K562 (cell line): ENCODE measurements around the gene EIF2S2. TPM values are rescaled to one million over a fixed set of nuclear protein-coding genes. Genes with fewer than 3 reads are reported as not detected.

Experiments used
- DIDO1 ChIP-seq: fragments of 450-650 bp; IDR thresholded peaks from 2 replicates; pipeline ENCODE4 v1.6.1; 2016; ENCODE audit warnings: low read depth, missing biosample characterization, missing genetic modification characterization
- ELF1 ChIP-seq: fragments of 200-800 bp; sonication (Bioruptor generic); IDR thresholded peaks from 2 replicates; pipeline ENCODE4 v1.6.1; 2016; ENCODE audit warnings: missing genetic modification characterization, missing compliant biosample characterization
- HCFC1 ChIP-seq: IDR thresholded peaks from 2 replicates; pipeline ENCODE4 v1.6.1; 2012; ENCODE audit warnings: low read depth, low read length, improper control_type of control experiment
- MBD2 ChIP-seq: sonication (generic); IDR thresholded peaks from 2 replicates; pipeline ENCODE4 v1.6.1; 2016; ENCODE audit warnings: low read depth, borderline replicate concordance
- SIN3A ChIP-seq, 2 experiments: fragments of 150-350 bp in 1 of 2; IDR thresholded peaks; 2 replicates each; pipeline ENCODE4 v1.6.1; 2011 to 2016; ENCODE audit warnings: borderline replicate concordance in 2 of 2, low read depth in 2 of 2, low read length in 2 of 2, mild to moderate bottlenecking in 2 of 2, moderate library complexity in 2 of 2; ENCODE audit not compliant: control insufficient read depth in 1 of 2
- TBP ChIP-seq: optimal IDR thresholded peaks from 2 replicates; pipeline ENCODE3; 2011; ENCODE audit warnings: low read depth, low read length, improper control_type of control experiment
- polyA plus RNA-seq, 8 experiments: library from polyadenylated mRNA; depleted of rRNA in 4 of 8; stranded (reverse) in 5 of 8; unstranded in 3 of 8; fragments of >200 nt; fragmentation: Nextera tagmentation in 2 of 8; fragmentation: Illumina TruSeq in 1 of 8; extraction: Ambion mirVana in 2 of 8; extraction: Trizol in 1 of 8; gene quantifications; 2 replicates each; pipeline versions ENCODE4 v1.2.1 to v1.2.3, GENCODE V29; 2011 to 2014; ENCODE audit warnings: inconsistent platforms in 1 of 8, missing spikeins in 1 of 8
- total RNA-seq, 7 experiments: library from RNA; depleted of rRNA in 6 of 7; stranded (reverse); fragments of >200 nt in 6 of 7; fragmentation: Illumina TruSeq in 2 of 7; extraction: Trizol in 2 of 7; gene quantifications; 2 replicates each; pipeline versions ENCODE4 v1.2.1 to v1.2.3, GENCODE V29; 2011 to 2021; ENCODE audit warnings: low replicate concordance in 1 of 7
- TF ChIP-seq, protein P1 (sequence below), 2 experiments: fragments of 450-650 bp in 1 of 2; sonication (generic) in 1 of 2; formaldehyde crosslinking in 1 of 2; IDR thresholded peaks in 1 of 2; conservative IDR thresholded peaks in 1 of 2; 2 replicates each; pipeline versions ENCODE4 v1.6.1 to v1.8.1; 2016 to 2023; ENCODE audit warnings: mild to moderate bottlenecking in 2 of 2, moderate library complexity in 2 of 2, inconsistent platforms in 1 of 2, missing genetic modification reagents in 1 of 2
- TF ChIP-seq, protein P2 (sequence below): fragments of 200-800 bp; sonication (Bioruptor generic); IDR thresholded peaks from 2 replicates; pipeline ENCODE4 v1.6.1; 2017; ENCODE audit warnings: missing genetic modification characterization, missing compliant biosample characterization
- TF ChIP-seq, protein P3 (sequence below): fragments of 450-650 bp; IDR thresholded peaks from 2 replicates; pipeline ENCODE4 v1.7.0; 2016; ENCODE audit warnings: borderline replicate concordance
- TF ChIP-seq, protein P4 (sequence below), 2 experiments: fragments of 450-650 bp; formaldehyde crosslinking in 1 of 2; IDR thresholded peaks; 2 replicates each; pipeline versions ENCODE4 v1.4.0 to v1.6.1; 2014 to 2020; ENCODE audit warnings: mild to moderate bottlenecking in 2 of 2, borderline replicate concordance in 1 of 2, low read depth in 1 of 2

Gene EIF2S2
- total and polyA plus RNA-seq, 9 of the 15 experiments (the other 6 are each of a cell fraction or from before 2014, with no cell fraction given) = 79.7 to 220 (median 154) TPM

- TF ChIP-seq, protein P1, sequence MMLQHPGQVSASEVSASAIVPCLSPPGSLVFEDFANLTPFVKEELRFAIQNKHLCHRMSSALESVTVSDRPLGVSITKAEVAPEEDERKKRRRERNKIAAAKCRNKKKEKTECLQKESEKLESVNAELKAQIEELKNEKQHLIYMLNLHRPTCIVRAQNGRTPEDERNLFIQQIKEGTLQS (IDR thresholded peaks at IDR 0.05) = no peak
- TF ChIP-seq, protein P1 (CRISPR knock-in tag; conservative IDR thresholded peaks at IDR 0.05) = no peak
- TF ChIP-seq SIN3A (IDR thresholded peaks at IDR 0.05; ENCODE audit: borderline replicate concordance in 2 of 2, control insufficient read depth in 1 of 2, low read depth in 2 of 2, low read length in 2 of 2) (no peak), MBD2 (no peak), HCFC1 (no peak), ELF1 (tag) (no peak), DIDO1 (tag) (no peak), TBP (no peak)
- TF ChIP-seq, protein P2, sequence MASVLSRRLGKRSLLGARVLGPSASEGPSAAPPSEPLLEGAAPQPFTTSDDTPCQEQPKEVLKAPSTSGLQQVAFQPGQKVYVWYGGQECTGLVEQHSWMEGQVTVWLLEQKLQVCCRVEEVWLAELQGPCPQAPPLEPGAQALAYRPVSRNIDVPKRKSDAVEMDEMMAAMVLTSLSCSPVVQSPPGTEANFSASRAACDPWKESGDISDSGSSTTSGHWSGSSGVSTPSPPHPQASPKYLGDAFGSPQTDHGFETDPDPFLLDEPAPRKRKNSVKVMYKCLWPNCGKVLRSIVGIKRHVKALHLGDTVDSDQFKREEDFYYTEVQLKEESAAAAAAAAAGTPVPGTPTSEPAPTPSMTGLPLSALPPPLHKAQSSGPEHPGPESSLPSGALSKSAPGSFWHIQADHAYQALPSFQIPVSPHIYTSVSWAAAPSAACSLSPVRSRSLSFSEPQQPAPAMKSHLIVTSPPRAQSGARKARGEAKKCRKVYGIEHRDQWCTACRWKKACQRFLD (CRISPR knock-in tag) = no peak
- TF ChIP-seq, protein P3, sequence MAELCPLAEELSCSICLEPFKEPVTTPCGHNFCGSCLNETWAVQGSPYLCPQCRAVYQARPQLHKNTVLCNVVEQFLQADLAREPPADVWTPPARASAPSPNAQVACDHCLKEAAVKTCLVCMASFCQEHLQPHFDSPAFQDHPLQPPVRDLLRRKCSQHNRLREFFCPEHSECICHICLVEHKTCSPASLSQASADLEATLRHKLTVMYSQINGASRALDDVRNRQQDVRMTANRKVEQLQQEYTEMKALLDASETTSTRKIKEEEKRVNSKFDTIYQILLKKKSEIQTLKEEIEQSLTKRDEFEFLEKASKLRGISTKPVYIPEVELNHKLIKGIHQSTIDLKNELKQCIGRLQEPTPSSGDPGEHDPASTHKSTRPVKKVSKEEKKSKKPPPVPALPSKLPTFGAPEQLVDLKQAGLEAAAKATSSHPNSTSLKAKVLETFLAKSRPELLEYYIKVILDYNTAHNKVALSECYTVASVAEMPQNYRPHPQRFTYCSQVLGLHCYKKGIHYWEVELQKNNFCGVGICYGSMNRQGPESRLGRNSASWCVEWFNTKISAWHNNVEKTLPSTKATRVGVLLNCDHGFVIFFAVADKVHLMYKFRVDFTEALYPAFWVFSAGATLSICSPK = no peak
- TF ChIP-seq, protein P4, sequence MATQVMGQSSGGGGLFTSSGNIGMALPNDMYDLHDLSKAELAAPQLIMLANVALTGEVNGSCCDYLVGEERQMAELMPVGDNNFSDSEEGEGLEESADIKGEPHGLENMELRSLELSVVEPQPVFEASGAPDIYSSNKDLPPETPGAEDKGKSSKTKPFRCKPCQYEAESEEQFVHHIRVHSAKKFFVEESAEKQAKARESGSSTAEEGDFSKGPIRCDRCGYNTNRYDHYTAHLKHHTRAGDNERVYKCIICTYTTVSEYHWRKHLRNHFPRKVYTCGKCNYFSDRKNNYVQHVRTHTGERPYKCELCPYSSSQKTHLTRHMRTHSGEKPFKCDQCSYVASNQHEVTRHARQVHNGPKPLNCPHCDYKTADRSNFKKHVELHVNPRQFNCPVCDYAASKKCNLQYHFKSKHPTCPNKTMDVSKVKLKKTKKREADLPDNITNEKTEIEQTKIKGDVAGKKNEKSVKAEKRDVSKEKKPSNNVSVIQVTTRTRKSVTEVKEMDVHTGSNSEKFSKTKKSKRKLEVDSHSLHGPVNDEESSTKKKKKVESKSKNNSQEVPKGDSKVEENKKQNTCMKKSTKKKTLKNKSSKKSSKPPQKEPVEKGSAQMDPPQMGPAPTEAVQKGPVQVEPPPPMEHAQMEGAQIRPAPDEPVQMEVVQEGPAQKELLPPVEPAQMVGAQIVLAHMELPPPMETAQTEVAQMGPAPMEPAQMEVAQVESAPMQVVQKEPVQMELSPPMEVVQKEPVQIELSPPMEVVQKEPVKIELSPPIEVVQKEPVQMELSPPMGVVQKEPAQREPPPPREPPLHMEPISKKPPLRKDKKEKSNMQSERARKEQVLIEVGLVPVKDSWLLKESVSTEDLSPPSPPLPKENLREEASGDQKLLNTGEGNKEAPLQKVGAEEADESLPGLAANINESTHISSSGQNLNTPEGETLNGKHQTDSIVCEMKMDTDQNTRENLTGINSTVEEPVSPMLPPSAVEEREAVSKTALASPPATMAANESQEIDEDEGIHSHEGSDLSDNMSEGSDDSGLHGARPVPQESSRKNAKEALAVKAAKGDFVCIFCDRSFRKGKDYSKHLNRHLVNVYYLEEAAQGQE (IDR thresholded peaks at IDR 0.05; ENCODE audit: borderline replicate concordance) = no peak
- TF ChIP-seq, protein P4 (CRISPR knock-in tag; IDR thresholded peaks at IDR 0.05; ENCODE audit: low read depth) = no peak
Measured at GRCh38 chr20:34120213-34120612, 8.2 kb upstream of the EIF2S2 start (continued).
